Stimulated activated CD8-positive, alpha-beta memory T cell treated with anti-CD3 and anti-CD28 coated beads, Interleukin-2, amount 100 ng/mL, for 48 hours (primary cell): ENCODE data around the gene KSR1.

Experiments
- DNase-seq, 2 donors: peaks; one replicate each; pipeline ENCODE4 v3.0.0-alpha.2; 2020; ENCODE audit warnings: low read depth in 2 of 2

KSR1 gene

GRCh38 chr17:27535178-27535928 lies 79.1 kb downstream of the KSR1 start:
- DNase-seq = no peak

GRCh38 chr17:27535975-27536374 lies 79.7 kb downstream of the KSR1 start:
- no peak for DNase-seq

GRCh38 chr17:27536781-27537180 lies 80.5 kb downstream of the KSR1 start:
- DNase-seq = no peak

- no peak for DNase-seq
These were observed 82.1 kb downstream of the KSR1 start for GRCh38 chr17:27538156-27538955.

- no peak for DNase-seq
These were observed 82.9 kb downstream of the KSR1 start for GRCh38 chr17:27539152-27539551.

- DNase-seq = no peak
These were observed 83.6 kb downstream of the KSR1 start for GRCh38 chr17:27539794-27540317.

GRCh38 chr17:27540318-27541101 lies 84.3 kb downstream of the KSR1 start:
- DNase-seq = no peak

- DNase-seq = no peak
These were observed 85.2 kb downstream of the KSR1 start for GRCh38 chr17:27541301-27542023.

- no peak for DNase-seq
These were observed 86.7 kb downstream of the KSR1 start for GRCh38 chr17:27542841-27543463.

- no peak for DNase-seq
These were observed 87.2 kb downstream of the KSR1 start for GRCh38 chr17:27543464-27543856.

- no peak for DNase-seq
These were observed 87.7 kb downstream of the KSR1 start for GRCh38 chr17:27543958-27544349.

GRCh38 chr17:27544350-27545131 lies 88.3 kb downstream of the KSR1 start:
- peak; percentile 63 to 72 for DNase-seq

- no peak for DNase-seq
These were observed 89.4 kb downstream of the KSR1 start for GRCh38 chr17:27545562-27546229.

- DNase-seq = peak in 1 of 2 donors; percentile 14
These were observed 90.5 kb downstream of the KSR1 start for GRCh38 chr17:27546624-27547300.

GRCh38 chr17:27547301-27547683 lies 91.0 kb downstream of the KSR1 start:
- DNase-seq = no peak

GRCh38 chr17:27548369-27548768 lies 92.1 kb downstream of the KSR1 start:
- DNase-seq = no peak

- DNase-seq = no peak
These were observed 93.1 kb downstream of the KSR1 start for GRCh38 chr17:27549251-27549893.

GRCh38 chr17:27550291-27550930 lies 94.2 kb downstream of the KSR1 start:
- no peak for DNase-seq
